H1 (cell line): ENCODE measurements around the gene CLBA1. TPM values are rescaled to one million over a fixed set of nuclear protein-coding genes. Genes with fewer than 3 reads are reported as not detected.

ENCODE experiments used
- ATF2 ChIP-seq: IDR thresholded peaks from 2 replicates; pipeline ENCODE4 v1.6.1; 2012; ENCODE audit warnings: low read length, inconsistent platforms
- BRCA1 ChIP-seq: IDR thresholded peaks from 2 replicates; pipeline ENCODE4 v1.6.1; 2012; ENCODE audit warnings: low read depth, low read length, improper control_type of control experiment
- CTBP2 ChIP-seq: IDR thresholded peaks from 2 replicates; pipeline ENCODE4 v1.7.0; 2011; ENCODE audit warnings: borderline replicate concordance, mild to moderate bottlenecking, moderate library complexity, mixed read lengths, low read length; ENCODE audit not compliant: insufficient read depth, insufficient read length
- RBBP5 ChIP-seq: IDR thresholded peaks from 2 replicates; pipeline ENCODE4 v1.7.1; 2012; ENCODE audit warnings: low read depth, mild to moderate bottlenecking, inconsistent platforms, low read length, moderate library complexity, borderline replicate concordance
- SAP30 ChIP-seq: fragments of 300-600 bp; sonication (generic); IDR thresholded peaks from 2 replicates; pipeline ENCODE4 v1.7.1; 2012; ENCODE audit warnings: low read length, moderate library complexity, mild to moderate bottlenecking, inconsistent platforms; ENCODE audit not compliant: insufficient read depth, insufficient replicate concordance
- SRF ChIP-seq: IDR thresholded peaks from 2 replicates; pipeline ENCODE4 v1.6.1; 2011; ENCODE audit warnings: mild to moderate bottlenecking, low read depth, low read length, moderate library complexity
- polyA plus RNA-seq, 7 experiments: library from polyadenylated mRNA; depleted of rRNA in 3 of 7; stranded (reverse) in 5 of 7; unstranded in 2 of 7; fragments of >200 nt in 5 of 7; fragments of 200-250 nt in 2 of 7; gene quantifications; 1 replicate in 5 of 7; 2 replicates in 1 of 7; 4 replicates in 1 of 7; pipeline versions ENCODE4 v1.2.1 to v1.2.3, GENCODE V29; 2011 to 2013; ENCODE audit warnings: missing spikeins in 2 of 7, mixed read lengths in 2 of 7
- total RNA-seq: library from RNA; stranded (reverse); fragmentation: NEBNext Ultra II Directional; extraction: Animal tissue kit (Norgen Biotek cat#: 25700); gene quantifications from 2 replicates; pipeline ENCODE4 v1.2.1, GENCODE V29; 2021

Gene CLBA1
- total and polyA plus RNA-seq, 2 of the 8 experiments (the other 6 are each of a cell fraction or from before 2014, with no cell fraction given), result 1.6 to 2.4 TPM

GRCh38 chr14:105026033-105026785, 40.6 kb downstream of the CLBA1 start (continued):
- TF ChIP-seq CTBP2 (no peak), BRCA1 (no peak), ATF2 (no peak), SAP30 (no peak), SRF (no peak), RBBP5 (no peak)
